RKO (cell line): Measurements from ENCODE around the gene AKR1D1.
"Not testable (repeated sequence)": the region's sequence is repeated elsewhere in the genome, so short reads cannot be mapped to it uniquely, and the experiment has no call there.

Source experiments
- DNase-seq: peaks from one replicate; pipeline ENCODE4 v3.0.0-alpha.2; 2016; ENCODE audit warnings: low spot score

The AKR1D1 gene

GRCh38 chr7:138076196-138076595 is at the start of gene AKR1D1:
AKR1D1 (plus strand) TSS chr7:138076459; CDS start chr7:138076519, 60 bp downstream.
- no peak for DNase-seq

GRCh38 chr7:138027100-138027499 is 49.2 kb upstream of the AKR1D1 start:
- DNase-seq = no peak

GRCh38 chr7:138029126-138029525 is 47.1 kb upstream of the AKR1D1 start:
- DNase-seq = no peak

GRCh38 chr7:138029941-138030340 is 46.3 kb upstream of the AKR1D1 start:
- no peak for DNase-seq

- DNase-seq = peak; percentile 40
These were observed 45.4 kb upstream of the AKR1D1 start for GRCh38 chr7:138030679-138031351.

GRCh38 chr7:138032186-138032585 is 44.1 kb upstream of the AKR1D1 start:
- DNase-seq = no peak

- DNase-seq = no peak
These were observed 43.5 kb upstream of the AKR1D1 start for GRCh38 chr7:138032770-138033169.

GRCh38 chr7:138033241-138033640 is 43.0 kb upstream of the AKR1D1 start:
- DNase-seq = no peak

- DNase-seq = peak; percentile 20
These were observed 40.1 kb upstream of the AKR1D1 start for GRCh38 chr7:138036135-138036534.

GRCh38 chr7:138040063-138040462 is 36.2 kb upstream of the AKR1D1 start:
- DNase-seq = not testable (repeated sequence)

- DNase-seq = no peak
These were observed 31.4 kb upstream of the AKR1D1 start for GRCh38 chr7:138044897-138045296.

GRCh38 chr7:138047907-138048306 is 28.4 kb upstream of the AKR1D1 start:
- DNase-seq = no peak

GRCh38 chr7:138049505-138050116 is 26.6 kb upstream of the AKR1D1 start:
- no peak for DNase-seq

- DNase-seq = not testable (repeated sequence)
These were observed 24.5 kb upstream of the AKR1D1 start for GRCh38 chr7:138051712-138052247.

GRCh38 chr7:138052696-138053095 is 23.6 kb upstream of the AKR1D1 start:
- DNase-seq = no peak

- not testable (repeated sequence) for DNase-seq
These were observed 20.6 kb upstream of the AKR1D1 start for GRCh38 chr7:138055698-138056097.

GRCh38 chr7:138063400-138063799 is 12.9 kb upstream of the AKR1D1 start:
- no peak for DNase-seq

- no peak for DNase-seq
These were observed 11.4 kb upstream of the AKR1D1 start for GRCh38 chr7:138064856-138065357.

- DNase-seq = no peak
These were observed 10.4 kb upstream of the AKR1D1 start for GRCh38 chr7:138065827-138066226.

- DNase-seq = no peak
These were observed 9.3 kb upstream of the AKR1D1 start for GRCh38 chr7:138066954-138067394.

GRCh38 chr7:138067774-138068173 is 8.5 kb upstream of the AKR1D1 start:
- DNase-seq = no peak

GRCh38 chr7:138070908-138071307 is 5.4 kb upstream of the AKR1D1 start:
- no peak for DNase-seq

GRCh38 chr7:138072726-138073125 is 3.5 kb upstream of the AKR1D1 start:
- no peak for DNase-seq
